Caco-2 (cell line): ENCODE data around the gene FRRS1L. TPM values are rescaled to one million over a fixed set of nuclear protein-coding genes. Genes with fewer than 3 reads are reported as not detected.

ENCODE experiments used
- Bru-seq: library from RNA; stranded (reverse); fragments of 400-500 nt; gene quantifications from one replicate; lab custom pipeline; 2021; lab: Mats Ljungman, UMichigan
- BruChase-seq, 2 experiments: library from RNA; stranded (reverse); fragments of 400-500 nt; gene quantifications; one replicate each; lab custom pipeline; 2021; lab: Mats Ljungman, UMichigan
- BruUV-seq: library from RNA; stranded (reverse); fragments of 400-500 nt; replicated peaks from 2 replicates; lab custom pipeline; 2021; lab: Mats Ljungman, UMichigan
- CTCF ChIA-PET: fragments of 300-600 bp; sonication (Branson Sonifier 250); formaldehyde crosslinking; loops from one replicate; lab custom pipeline; 2022; ENCODE audit warnings: antibody characterized with exemption; lab: Charles Lee
- POLR2A ChIA-PET: fragments of 300-600 bp; sonication (Branson Sonifier 250); formaldehyde crosslinking; loops from one replicate; lab custom pipeline; 2022; ENCODE audit warnings: antibody characterized with exemption; lab: Charles Lee
- DNase-seq, 2 experiments: peaks; one replicate each; pipeline versions ENCODE4 v3.0.0 to v3.0.0-alpha.2; 2020 to 2022
- H3K27me3 ChIP-seq: replicated peaks from 2 replicates; pipeline ENCODE4 v1.6.0; 2011; ENCODE audit warnings: low read length; ENCODE audit not compliant: control insufficient read depth, insufficient read depth
- H3K36me3 ChIP-seq: 2 replicates; pipeline ENCODE4 v1.5.1; 2011; ENCODE audit warnings: low read length; ENCODE audit not compliant: control insufficient read depth, insufficient read depth
- H3K4me1 ChIP-seq: fragments of 250-450 bp; sonication (Bioruptor Pico); 2 replicates; pipeline ENCODE4 v1.5.1; 2020; ENCODE audit warnings: mild to moderate bottlenecking
- H3K4me3 ChIP-seq: 2 replicates; pipeline ENCODE4 v1.5.1; 2011; ENCODE audit warnings: low read depth, mild to moderate bottlenecking, control low read depth, low read length
- H3K9me3 ChIP-seq: fragments of 250-450 bp; sonication (Bioruptor Pico); 2 replicates; pipeline ENCODE4 v1.5.1; 2020; ENCODE audit warnings: mild to moderate bottlenecking, moderate library complexity
- H3K27ac Mint-ChIP-seq: one replicate; pipeline ENCODE4 v1.8.0; 2022; ENCODE audit warnings: mixed read lengths; ENCODE audit not compliant: unreplicated experiment
- H3K27me3 Mint-ChIP-seq: one replicate; pipeline ENCODE4 v1.8.0; 2022; ENCODE audit warnings: mixed read lengths; ENCODE audit not compliant: insufficient read depth, unreplicated experiment
- H3K36me3 Mint-ChIP-seq: one replicate; pipeline ENCODE4 v1.8.0; 2022; ENCODE audit warnings: mild to moderate bottlenecking, mixed read lengths; ENCODE audit not compliant: insufficient read depth, unreplicated experiment
- H3K4me1 Mint-ChIP-seq: one replicate; pipeline ENCODE4 v1.8.0; 2022; ENCODE audit warnings: low read depth, mixed read lengths; ENCODE audit not compliant: unreplicated experiment
- H3K4me3 Mint-ChIP-seq: one replicate; pipeline ENCODE4 v1.8.0; 2022; ENCODE audit warnings: mild to moderate bottlenecking, moderate library complexity, mixed read lengths; ENCODE audit not compliant: unreplicated experiment
- H3K9me3 Mint-ChIP-seq: one replicate; pipeline ENCODE4 v1.8.0; 2022; ENCODE audit warnings: mixed read lengths; ENCODE audit not compliant: unreplicated experiment
- intact Hi-C: fragments of 100-400 bp; cut with micrococcal nuclease; formaldehyde crosslinking; loops from one replicate; pipeline ENCODE4 v1.10.0; 2022; ENCODE audit not compliant: unreplicated experiment
- long read RNA-seq: library from polyadenylated mRNA; stranded (forward); transcript quantifications from one replicate; pipeline ENCODE4 v2.0.0, GENCODE V29; 2022
- total RNA-seq: library from RNA; stranded (reverse); gene quantifications from 2 replicates; pipeline ENCODE4 v1.2.3, GENCODE V29; 2022
- TF ChIP-seq, protein P1 (sequence below), 2 experiments: fragments of 200-600 bp in 1 of 2; IDR thresholded peaks; 1 replicate in 1 of 2; 2 replicates in 1 of 2; pipeline versions ENCODE4 v1.5.1 to v1.8.0; 2011 to 2022; ENCODE audit warnings: antibody characterized with exemption in 1 of 2, control low read depth in 1 of 2, inconsistent platforms in 1 of 2, low read depth in 1 of 2, low read length in 1 of 2, mild to moderate bottlenecking in 1 of 2, moderate library complexity in 1 of 2; ENCODE audit not compliant: insufficient read depth in 1 of 2, severe bottlenecking in 1 of 2, unreplicated experiment in 1 of 2

FRRS1L gene, protein sequence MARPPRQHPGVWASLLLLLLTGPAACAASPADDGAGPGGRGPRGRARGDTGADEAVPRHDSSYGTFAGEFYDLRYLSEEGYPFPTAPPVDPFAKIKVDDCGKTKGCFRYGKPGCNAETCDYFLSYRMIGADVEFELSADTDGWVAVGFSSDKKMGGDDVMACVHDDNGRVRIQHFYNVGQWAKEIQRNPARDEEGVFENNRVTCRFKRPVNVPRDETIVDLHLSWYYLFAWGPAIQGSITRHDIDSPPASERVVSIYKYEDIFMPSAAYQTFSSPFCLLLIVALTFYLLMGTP
- 0.30 TPM in 1 of 2 replicates, not detected in the other for total RNA-seq
- percentile 8 among the genes with signal in this experiment for Bru-seq, nascent RNA
- percentile 14 among the genes with signal in this experiment for BruChase-seq, experiment 1, labeled RNA remaining after a 2-hour chase
- percentile 13 among the genes with signal in this experiment for BruChase-seq, experiment 2, labeled RNA remaining after a 6-hour chase
- long read RNA-seq: 0 reads

DNA sequence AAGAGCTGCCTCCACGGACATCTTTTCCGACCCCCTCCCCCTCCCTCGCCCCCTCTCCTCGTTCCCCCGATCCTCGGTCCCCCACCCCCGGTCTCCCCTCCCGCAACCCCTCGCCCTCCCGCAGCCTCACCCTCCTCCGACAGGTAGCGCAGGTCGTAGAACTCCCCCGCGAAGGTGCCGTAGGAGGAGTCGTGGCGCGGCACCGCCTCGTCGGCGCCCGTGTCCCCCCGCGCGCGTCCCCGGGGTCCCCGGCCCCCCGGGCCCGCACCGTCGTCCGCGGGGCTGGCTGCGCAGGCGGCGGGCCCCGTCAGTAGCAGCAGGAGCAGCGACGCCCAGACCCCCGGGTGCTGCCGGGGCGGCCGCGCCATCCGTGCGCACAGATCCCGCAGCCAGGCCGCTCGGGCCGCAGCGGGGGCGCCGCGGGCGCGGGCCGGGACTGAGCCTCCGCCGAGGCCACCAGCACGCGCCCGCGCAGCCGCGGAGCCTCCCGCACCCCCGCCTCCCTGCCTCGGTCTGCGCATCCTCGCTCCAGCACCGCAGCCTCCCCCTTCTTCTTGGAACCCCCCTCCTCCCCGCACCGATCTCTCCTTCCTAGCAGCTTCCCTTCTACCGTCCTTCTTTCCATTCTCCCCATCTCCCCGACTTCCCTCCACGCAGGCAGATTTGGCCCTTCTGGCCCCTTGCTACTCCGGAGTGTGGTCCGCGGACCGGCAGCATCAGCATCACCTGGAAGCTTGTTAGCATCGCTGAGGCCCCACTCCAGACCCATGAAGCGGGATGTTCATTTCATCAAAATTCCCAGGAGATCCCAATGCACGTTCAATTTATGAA lies at the start of gene FRRS1L:
FRRS1L (minus strand) TSS at position 479 of the 831 bp plus-strand sequence; CDS start at position 368, 111 bp downstream.
- no peak for DNase-seq
- H3K27me3 ChIP-seq: no peaks in the 10 kb centered on the region
- Mint-ChIP-seq H3K4me1 (no peaks in the 10 kb centered on the region), H3K27me3 (no peaks in the 10 kb centered on the region), H3K4me3 (no peak within 1 kb of the TSS), H3K36me3 (no peaks in the 10 kb centered on the region), H3K9me3 (no peaks in the 10 kb centered on the region), H3K27ac (no peak within 1 kb of the TSS)
- no peaks in the 10 kb centered on the region for H3K9me3 ChIP-seq
- intact Hi-C loops: no loop called here
- no peaks in the 10 kb centered on the region for H3K36me3 ChIP-seq
- H3K4me1 ChIP-seq: peaks cover 8% of the 10 kb centered on the region; the same call in 1 of the 2 replicates
- CTCF ChIA-PET: no interaction called here
- no TSS peak for BruUV-seq
- TF ChIP-seq, protein P1, sequence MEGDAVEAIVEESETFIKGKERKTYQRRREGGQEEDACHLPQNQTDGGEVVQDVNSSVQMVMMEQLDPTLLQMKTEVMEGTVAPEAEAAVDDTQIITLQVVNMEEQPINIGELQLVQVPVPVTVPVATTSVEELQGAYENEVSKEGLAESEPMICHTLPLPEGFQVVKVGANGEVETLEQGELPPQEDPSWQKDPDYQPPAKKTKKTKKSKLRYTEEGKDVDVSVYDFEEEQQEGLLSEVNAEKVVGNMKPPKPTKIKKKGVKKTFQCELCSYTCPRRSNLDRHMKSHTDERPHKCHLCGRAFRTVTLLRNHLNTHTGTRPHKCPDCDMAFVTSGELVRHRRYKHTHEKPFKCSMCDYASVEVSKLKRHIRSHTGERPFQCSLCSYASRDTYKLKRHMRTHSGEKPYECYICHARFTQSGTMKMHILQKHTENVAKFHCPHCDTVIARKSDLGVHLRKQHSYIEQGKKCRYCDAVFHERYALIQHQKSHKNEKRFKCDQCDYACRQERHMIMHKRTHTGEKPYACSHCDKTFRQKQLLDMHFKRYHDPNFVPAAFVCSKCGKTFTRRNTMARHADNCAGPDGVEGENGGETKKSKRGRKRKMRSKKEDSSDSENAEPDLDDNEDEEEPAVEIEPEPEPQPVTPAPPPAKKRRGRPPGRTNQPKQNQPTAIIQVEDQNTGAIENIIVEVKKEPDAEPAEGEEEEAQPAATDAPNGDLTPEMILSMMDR (IDR thresholded peaks at IDR 0.05; ENCODE audit: insufficient read depth in 1 of 2, low read depth in 1 of 2, low read length in 1 of 2, severe bottlenecking in 1 of 2, unreplicated experiment in 1 of 2): no peak
- H3K4me3 ChIP-seq: no peak within 1 kb of the TSS
- POLR2A ChIA-PET: no interaction called here

DNA sequence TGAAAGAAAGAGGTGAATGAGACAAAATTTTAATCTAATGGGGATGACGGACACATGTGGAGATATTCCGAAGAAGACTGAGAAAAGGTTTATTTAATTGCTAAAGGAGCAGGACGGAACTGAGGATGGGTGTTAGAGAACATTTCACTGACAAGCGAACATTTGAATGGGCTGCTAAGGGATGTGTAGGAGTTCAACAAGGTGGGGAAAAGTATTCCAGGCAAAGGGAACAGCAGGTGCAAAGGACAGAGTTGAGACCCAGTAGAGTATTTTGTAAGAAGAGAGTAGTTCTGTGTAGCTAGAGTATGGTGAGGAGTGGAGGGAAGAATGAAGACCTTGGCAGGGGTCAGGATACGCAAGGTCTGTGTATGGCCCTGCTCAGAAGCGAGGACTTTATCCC lies 47.4 kb upstream of the FRRS1L start:
- H3K36me3 ChIP-seq: no peaks in the 10 kb centered on the region
- intact Hi-C loops: no loop called here
- TF ChIP-seq, protein P1 (IDR thresholded peaks at IDR 0.05; ENCODE audit: insufficient read depth in 1 of 2, low read depth in 1 of 2, low read length in 1 of 2, severe bottlenecking in 1 of 2, unreplicated experiment in 1 of 2): no peak
- no peaks in the 10 kb centered on the region for H3K9me3 Mint-ChIP-seq
- no TSS peak for BruUV-seq
- no peak for DNase-seq
- no peaks in the 10 kb centered on the region for H3K4me1 ChIP-seq
- H3K27me3 ChIP-seq: no peaks in the 10 kb centered on the region
- POLR2A ChIA-PET: no interaction called here
- CTCF ChIA-PET: no interaction called here
- peaks cover 5% of the 10 kb centered on the region for H3K27me3 Mint-ChIP-seq
- no peaks in the 10 kb centered on the region for H3K9me3 ChIP-seq
- no peaks in the 10 kb centered on the region for H3K36me3 Mint-ChIP-seq
- no peak overlapping the region for H3K27ac Mint-ChIP-seq
- H3K4me3 ChIP-seq: no peak overlapping the region
- H3K4me1 Mint-ChIP-seq: no peaks in the 10 kb centered on the region
- no peak overlapping the region for H3K4me3 Mint-ChIP-seq
